ENCODE results near the gene ACTRT3. TPM values are rescaled to one million over a fixed set of nuclear protein-coding genes. Genes with fewer than 3 reads are reported as not detected.
"Not testable (repeated sequence)": the region's sequence is repeated elsewhere in the genome, so short reads cannot be mapped to it uniquely, and the experiment has no call there.

ACTRT3 gene
- total RNA-seq, 1 donor from 2014 or later = 0.32 TPM

DNA sequence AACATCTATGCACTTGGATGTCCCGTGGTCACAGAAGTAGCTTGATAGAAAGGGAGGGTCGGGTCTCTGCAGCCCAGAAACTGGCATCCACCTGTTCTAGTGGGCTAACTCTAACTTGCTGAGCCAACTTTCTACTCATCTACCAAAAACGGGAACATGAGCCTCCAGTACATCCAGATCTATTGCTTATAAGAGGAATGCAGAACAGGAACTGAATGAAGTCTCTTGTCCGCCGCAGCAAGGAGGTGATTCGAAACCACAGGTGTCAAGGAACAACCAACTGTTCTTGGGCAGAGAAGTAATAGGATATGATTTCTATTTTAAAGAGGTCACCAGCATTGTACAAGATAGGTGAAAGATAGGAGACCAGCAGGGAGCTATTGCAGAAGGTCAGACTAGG, 22.4 kb downstream of the ACTRT3 start:
- Histone ChIP-seq H3K27ac (no peak overlapping the region), H3K4me3 (no peak overlapping the region), H3K9me3 (no peaks in the 10 kb centered on the region), H3K4me1 (no peaks in the 10 kb centered on the region), H3K36me3 (no peaks in the 10 kb centered on the region), H3K27me3 (no peaks in the 10 kb centered on the region)
- intact Hi-C loops (cut with DNase I) = loop anchor here (10.0 kb wide), 1 partner anchor 702 kb away; no protein-coding TSS in a partner anchor
- no peak for DNase-seq (ENCODE audit: low spot score in 2 of 2)
- TF ChIP-seq, protein P1, sequence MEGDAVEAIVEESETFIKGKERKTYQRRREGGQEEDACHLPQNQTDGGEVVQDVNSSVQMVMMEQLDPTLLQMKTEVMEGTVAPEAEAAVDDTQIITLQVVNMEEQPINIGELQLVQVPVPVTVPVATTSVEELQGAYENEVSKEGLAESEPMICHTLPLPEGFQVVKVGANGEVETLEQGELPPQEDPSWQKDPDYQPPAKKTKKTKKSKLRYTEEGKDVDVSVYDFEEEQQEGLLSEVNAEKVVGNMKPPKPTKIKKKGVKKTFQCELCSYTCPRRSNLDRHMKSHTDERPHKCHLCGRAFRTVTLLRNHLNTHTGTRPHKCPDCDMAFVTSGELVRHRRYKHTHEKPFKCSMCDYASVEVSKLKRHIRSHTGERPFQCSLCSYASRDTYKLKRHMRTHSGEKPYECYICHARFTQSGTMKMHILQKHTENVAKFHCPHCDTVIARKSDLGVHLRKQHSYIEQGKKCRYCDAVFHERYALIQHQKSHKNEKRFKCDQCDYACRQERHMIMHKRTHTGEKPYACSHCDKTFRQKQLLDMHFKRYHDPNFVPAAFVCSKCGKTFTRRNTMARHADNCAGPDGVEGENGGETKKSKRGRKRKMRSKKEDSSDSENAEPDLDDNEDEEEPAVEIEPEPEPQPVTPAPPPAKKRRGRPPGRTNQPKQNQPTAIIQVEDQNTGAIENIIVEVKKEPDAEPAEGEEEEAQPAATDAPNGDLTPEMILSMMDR (IDR thresholded peaks at IDR 0.05) = no peak

DNA sequence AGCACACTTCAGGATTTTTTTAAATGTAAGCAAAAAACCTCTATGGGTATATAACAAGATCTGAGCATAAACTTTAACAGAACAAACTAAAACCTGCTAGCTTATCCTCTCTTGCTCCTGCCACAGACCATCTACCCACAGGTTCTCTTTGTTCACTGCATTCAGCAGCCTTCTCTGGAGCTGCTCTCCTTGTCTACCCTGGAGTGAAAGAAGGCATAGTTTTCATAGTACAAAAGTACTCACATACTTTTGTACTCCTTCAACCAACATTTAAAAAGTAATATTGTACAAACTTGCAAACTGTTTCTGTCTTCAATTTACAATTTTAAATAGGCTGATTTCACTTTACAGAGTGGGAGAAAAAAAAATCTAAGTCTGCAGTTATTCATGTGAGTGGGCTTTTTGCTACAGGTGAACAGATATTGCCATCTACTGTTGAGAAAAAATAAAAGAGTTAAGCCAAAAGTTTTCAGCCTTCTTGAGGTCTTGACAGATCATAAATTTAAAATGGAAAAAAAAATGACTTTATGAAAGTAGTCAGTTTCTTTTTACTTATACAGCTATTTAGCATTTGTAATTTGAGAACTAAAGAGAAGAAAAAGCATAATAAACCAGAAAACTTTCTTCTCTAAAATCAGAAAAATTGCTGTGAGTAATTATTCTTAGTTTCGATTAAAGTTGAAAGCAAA, 24.9 kb downstream of the ACTRT3 start:
- intact Hi-C loops (cut with DNase I) = loop anchor here (2.0 to 10.0 kb wide), 3 partner anchors 700 to 880 kb away; no protein-coding TSS in a partner anchor
- TF ChIP-seq, protein P1 (IDR thresholded peaks at IDR 0.05) = peak in 2 of 3 experiments; percentile 29 to 63
- Histone ChIP-seq H3K4me3 (no peak overlapping the region), H3K9me3 (no peaks in the 10 kb centered on the region), H3K27ac (no peak overlapping the region), H3K36me3 (no peaks in the 10 kb centered on the region), H3K4me1 (no peaks in the 10 kb centered on the region), H3K27me3 (no peaks in the 10 kb centered on the region)
- DNase-seq (ENCODE audit: low spot score in 2 of 2) = no peak

DNA sequence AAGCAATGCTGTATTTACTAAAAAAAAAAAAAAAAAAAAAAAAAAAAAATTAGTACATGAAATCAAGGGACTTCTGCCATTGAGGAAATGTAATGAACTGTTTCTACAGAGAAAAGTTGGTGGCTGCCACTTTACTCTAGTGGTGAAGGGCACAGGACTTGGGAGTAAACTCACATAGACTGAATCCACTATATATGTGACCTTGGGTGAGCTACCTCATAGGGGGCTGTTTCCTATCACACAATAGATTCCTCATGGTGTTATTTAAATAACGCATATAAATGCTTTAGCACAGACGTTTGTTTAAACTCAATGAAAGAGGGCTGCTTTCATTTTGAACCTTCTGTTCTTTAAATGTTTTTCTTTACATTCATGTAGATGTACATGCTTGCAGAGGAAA, 30.3 kb downstream of the ACTRT3 start:
- Histone ChIP-seq H3K27me3 (no peaks in the 10 kb centered on the region), H3K27ac (no peak overlapping the region), H3K36me3 (no peaks in the 10 kb centered on the region), H3K9me3 (peaks cover 0 to 15% of the 10 kb centered on the region in 2 donors), H3K4me1 (no peaks in the 10 kb centered on the region), H3K4me3 (no peak overlapping the region)
- intact Hi-C loops (cut with DNase I) = no loop called here
- DNase-seq (ENCODE audit: low spot score in 2 of 2) = no peak
- TF ChIP-seq, protein P1 (IDR thresholded peaks at IDR 0.05) = no peak

DNA sequence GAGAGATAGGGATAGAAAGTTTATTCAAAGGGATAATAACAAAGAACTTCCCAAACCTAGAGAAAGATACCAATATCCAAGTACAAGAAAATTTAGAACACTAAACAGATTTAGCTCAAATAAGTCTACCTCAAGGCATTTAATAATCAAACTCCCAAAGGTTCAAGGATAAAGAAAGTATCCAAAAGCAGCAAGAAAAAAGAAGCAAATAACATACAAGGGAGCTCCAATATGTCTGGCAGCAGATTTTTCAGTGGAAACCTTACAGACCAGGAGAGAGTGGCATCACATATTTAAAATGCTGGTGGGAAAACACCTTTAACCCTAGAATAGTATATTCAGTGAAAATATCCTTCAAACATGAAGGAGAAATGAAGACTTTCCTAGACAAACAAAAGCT, 37.5 kb downstream of the ACTRT3 start:
- H3K27me3 ChIP-seq; DNase-seq (ENCODE audit: low spot score in 2 of 2); intact Hi-C loops (cut with DNase I); H3K27ac ChIP-seq; H3K4me1 ChIP-seq; H3K4me3 ChIP-seq; H3K36me3 ChIP-seq: not testable (repeated sequence)
- peaks cover 0 to 26% of the 10 kb centered on the region in 2 donors for H3K9me3 ChIP-seq

DNA sequence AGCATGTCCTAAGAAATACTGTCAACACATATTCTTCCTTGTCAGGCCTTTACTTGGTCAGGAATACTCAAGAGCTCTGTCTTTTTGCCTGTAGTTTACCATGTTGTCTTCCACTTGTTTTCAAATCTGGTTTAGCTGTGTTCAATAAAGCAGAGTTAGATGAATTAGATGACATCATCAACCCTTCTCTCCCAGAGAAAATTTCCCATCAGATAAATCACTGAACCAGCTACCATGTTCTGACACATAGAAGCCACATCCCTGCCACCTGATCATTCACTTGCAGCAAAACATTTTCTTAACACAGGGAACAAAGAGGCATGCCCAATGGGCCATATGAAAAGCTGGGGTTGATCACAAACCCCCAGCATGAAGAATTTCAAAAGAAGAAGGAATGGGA, 46.6 kb downstream of the ACTRT3 start:
- H3K27ac ChIP-seq = no peak overlapping the region
- intact Hi-C loops (cut with DNase I) = no loop called here

DNA sequence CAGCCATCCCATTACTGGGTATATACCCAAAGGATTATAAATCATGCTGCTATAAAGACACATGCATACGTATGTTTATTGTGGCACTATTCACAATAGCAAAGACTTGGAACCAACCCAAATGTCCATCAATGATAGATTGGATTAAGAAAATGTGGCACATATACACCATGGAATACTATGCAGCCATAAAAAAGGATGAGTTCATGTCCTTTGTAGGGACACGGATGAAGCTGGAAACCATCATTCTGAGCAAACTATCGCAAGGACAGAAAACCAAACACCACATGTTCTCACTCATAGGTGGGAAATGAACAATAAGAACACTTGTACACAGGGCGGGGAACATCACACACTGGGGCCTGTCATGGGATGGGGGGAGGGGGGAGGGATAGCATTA, 50.9 kb downstream of the ACTRT3 start:
- DNase-seq (ENCODE audit: low spot score in 2 of 2); intact Hi-C loops (cut with DNase I); H3K9me3 ChIP-seq; H3K4me1 ChIP-seq; H3K27me3 ChIP-seq; H3K27ac ChIP-seq; H3K36me3 ChIP-seq; H3K4me3 ChIP-seq: not testable (repeated sequence)

More for the DNA sequence above, 46.6 kb downstream of the ACTRT3 start:
- H3K4me3 ChIP-seq = no peak overlapping the region
- H3K27me3 ChIP-seq = no peaks in the 10 kb centered on the region
- H3K9me3 ChIP-seq = no peaks in the 10 kb centered on the region
- H3K4me1 ChIP-seq = no peaks in the 10 kb centered on the region
- no peaks in the 10 kb centered on the region for H3K36me3 ChIP-seq
- no peak for DNase-seq (ENCODE audit: low spot score in 2 of 2)
- TF ChIP-seq, protein P1 (IDR thresholded peaks at IDR 0.05) = no peak

Other genes starting within 250 kb of the ACTRT3 start
- gene MECOM, start 105.8 kb downstream of the ACTRT3 start, total RNA-seq = 38.6 TPM
- 260 TPM for gene TERC, start 4.5 kb downstream of the ACTRT3 start, total RNA-seq
- 3.9 TPM for gene MYNN, start 3.8 kb upstream of the ACTRT3 start, total RNA-seq
- gene LRRIQ4, start 43.3 kb upstream of the ACTRT3 start, total RNA-seq = not detected
- gene LRRC34, start 43.3 kb upstream of the ACTRT3 start, total RNA-seq = 3.5 TPM
- not detected for gene LRRC31, start 100.4 kb upstream of the ACTRT3 start, total RNA-seq
- not detected for gene SAMD7, start 142.0 kb upstream of the ACTRT3 start, total RNA-seq
- 20.5 TPM for gene SEC62, start 197.2 kb upstream of the ACTRT3 start, total RNA-seq